Esophagus squamous epithelium (tissue), 4 donors: Measurements from ENCODE around the gene GALNT2.

ENCODE experiments used
- CTCF ChIP-seq, 6 experiments: fragments of 450-650 bp in 4 of 6; fragments of 200-600 bp in 2 of 6; sonication (generic) in 2 of 6; IDR thresholded peaks; one replicate each; pipeline ENCODE4 v1.5.1; 2016 to 2019; ENCODE audit warnings: antibody characterized with exemption in 6 of 6, mild to moderate bottlenecking in 4 of 6, moderate library complexity in 4 of 6
- POLR2A ChIP-seq, 4 donors: fragments of 450-650 bp; IDR thresholded peaks; one replicate each; pipeline ENCODE4 v1.6.1; 2017; ENCODE audit warnings: antibody characterized with exemption in 4 of 4, mild to moderate bottlenecking in 4 of 4, moderate library complexity in 3 of 4

DNA sequence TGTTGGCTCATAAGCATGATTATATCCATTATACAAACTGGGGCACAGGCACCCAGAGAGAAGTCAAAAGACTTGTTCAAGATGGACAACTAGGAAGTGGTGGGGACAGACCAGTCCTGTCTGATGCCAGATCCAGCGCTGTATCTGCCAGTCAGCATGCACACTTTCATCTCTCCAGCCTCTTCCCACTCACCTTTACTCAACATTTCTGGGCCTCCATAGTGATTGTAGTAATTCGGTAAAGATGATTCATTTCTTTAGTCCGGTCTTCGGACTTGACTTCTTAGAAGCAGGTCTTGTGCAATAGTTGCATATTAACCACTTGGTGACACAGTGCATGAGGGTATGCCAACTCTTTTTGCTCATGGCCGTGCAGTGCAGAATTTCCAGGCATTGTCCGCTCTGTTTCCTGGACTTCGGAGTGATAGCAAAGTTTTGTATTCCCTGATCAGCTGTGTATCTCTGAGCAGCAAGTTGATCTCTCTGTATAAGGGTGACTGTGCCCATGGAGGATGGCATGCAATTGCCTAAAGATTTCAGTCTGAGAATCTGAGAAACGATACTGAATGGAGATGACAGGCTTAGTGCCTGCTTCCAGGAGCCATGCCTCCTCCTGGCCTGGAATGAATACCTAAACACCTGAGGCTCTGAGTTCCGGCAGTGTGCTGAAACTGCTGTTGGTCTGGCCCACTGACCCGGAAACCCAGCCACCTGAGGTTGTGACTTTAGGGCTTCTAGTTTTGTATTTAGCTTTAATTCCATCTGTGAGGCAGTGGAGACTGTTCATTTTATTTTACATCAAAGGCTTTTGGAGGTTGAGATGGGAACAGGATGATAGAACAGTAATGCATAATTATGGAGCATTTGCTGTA lies 39.0 kb downstream of the GALNT2 start:
- TF ChIP-seq CTCF (IDR thresholded peaks at IDR 0.05) (no peak), POLR2A (IDR thresholded peaks at IDR 0.05) (no peak)
